CD4-positive, alpha-beta T cell treated with Interleukin-6 for 4 hours (primary cell): ENCODE results near the gene RIPK1.
"Not testable (repeated sequence)": the region's sequence is repeated elsewhere in the genome, so short reads cannot be mapped to it uniquely, and the experiment has no call there.

Experiments
- DNase-seq: peaks from one replicate; pipeline ENCODE4 v3.0.0-alpha.2; 2020; ENCODE audit warnings: mixed read lengths

The RIPK1 gene

GRCh38 chr6:3068329-3069214 is at the start of gene RIPK1:
RIPK1 (plus strand) TSS chr6:3068494; CDS start chr6:3076824, 8,330 bp downstream.
- peak; percentile 95 for DNase-seq

GRCh38 chr6:3019065-3019464 is 49.2 kb upstream of the RIPK1 start:
- DNase-seq, result no peak

- no peak for DNase-seq
These were observed 48.5 kb upstream of the RIPK1 start for GRCh38 chr6:3019749-3020320.

GRCh38 chr6:3020976-3021598 is 47.2 kb upstream of the RIPK1 start:
- DNase-seq, result not testable (repeated sequence)

GRCh38 chr6:3022765-3023662 is 45.3 kb upstream of the RIPK1 start:
- peak; percentile 53 for DNase-seq

- peak; percentile 94 for DNase-seq
These were observed 44.4 kb upstream of the RIPK1 start for GRCh38 chr6:3023663-3024483.

- peak; percentile 51 for DNase-seq
These were observed 41.3 kb upstream of the RIPK1 start for GRCh38 chr6:3026791-3027626.

GRCh38 chr6:3028156-3028555 is 40.1 kb upstream of the RIPK1 start:
- not testable (repeated sequence) for DNase-seq

- DNase-seq, result peak; percentile 46
These were observed 36.2 kb upstream of the RIPK1 start for GRCh38 chr6:3031857-3032640.

- no peak for DNase-seq
These were observed 35.3 kb upstream of the RIPK1 start for GRCh38 chr6:3032986-3033385.

GRCh38 chr6:3033652-3034051 is 34.6 kb upstream of the RIPK1 start:
- no peak for DNase-seq

- no peak for DNase-seq
These were observed 32.9 kb upstream of the RIPK1 start for GRCh38 chr6:3035397-3035796.

- no peak for DNase-seq
These were observed 31.2 kb upstream of the RIPK1 start for GRCh38 chr6:3036861-3037637.

- no peak for DNase-seq
These were observed 30.5 kb upstream of the RIPK1 start for GRCh38 chr6:3037638-3038365.

GRCh38 chr6:3039384-3039783 is 28.9 kb upstream of the RIPK1 start:
- no peak for DNase-seq

GRCh38 chr6:3041147-3041546 is 27.1 kb upstream of the RIPK1 start:
- DNase-seq, result no peak

GRCh38 chr6:3041606-3042005 is 26.7 kb upstream of the RIPK1 start:
- DNase-seq, result no peak

- no peak for DNase-seq
These were observed 22.9 kb upstream of the RIPK1 start for GRCh38 chr6:3045369-3045768.

GRCh38 chr6:3045777-3046176 is 22.5 kb upstream of the RIPK1 start:
- no peak for DNase-seq
